ENCODE results near the gene VPS13D.
"Not testable (repeated sequence)": the region's sequence is repeated elsewhere in the genome, so short reads cannot be mapped to it uniquely, and the experiment has no call there.

DNA sequence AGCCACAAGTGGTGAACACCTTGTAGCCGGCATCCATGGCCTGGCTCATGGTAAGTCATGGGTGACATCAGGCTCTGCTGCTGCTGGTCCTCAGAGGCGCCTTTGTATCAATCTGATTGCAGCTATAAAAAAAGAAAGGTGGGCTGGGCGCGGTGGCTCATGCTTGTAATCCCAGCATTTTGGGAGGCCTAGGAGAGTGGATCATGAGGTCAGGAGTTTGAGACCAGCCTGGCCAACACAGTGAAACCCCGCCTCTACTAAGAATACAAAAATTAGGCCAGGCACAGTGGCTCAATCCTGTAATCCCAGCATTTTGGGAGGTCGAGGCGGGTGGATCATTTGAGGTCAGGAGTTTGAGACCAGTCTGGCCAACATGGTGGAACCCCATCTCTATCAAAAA is 226.3 kb downstream of the VPS13D start:
- TF ChIP-seq, protein P1, sequence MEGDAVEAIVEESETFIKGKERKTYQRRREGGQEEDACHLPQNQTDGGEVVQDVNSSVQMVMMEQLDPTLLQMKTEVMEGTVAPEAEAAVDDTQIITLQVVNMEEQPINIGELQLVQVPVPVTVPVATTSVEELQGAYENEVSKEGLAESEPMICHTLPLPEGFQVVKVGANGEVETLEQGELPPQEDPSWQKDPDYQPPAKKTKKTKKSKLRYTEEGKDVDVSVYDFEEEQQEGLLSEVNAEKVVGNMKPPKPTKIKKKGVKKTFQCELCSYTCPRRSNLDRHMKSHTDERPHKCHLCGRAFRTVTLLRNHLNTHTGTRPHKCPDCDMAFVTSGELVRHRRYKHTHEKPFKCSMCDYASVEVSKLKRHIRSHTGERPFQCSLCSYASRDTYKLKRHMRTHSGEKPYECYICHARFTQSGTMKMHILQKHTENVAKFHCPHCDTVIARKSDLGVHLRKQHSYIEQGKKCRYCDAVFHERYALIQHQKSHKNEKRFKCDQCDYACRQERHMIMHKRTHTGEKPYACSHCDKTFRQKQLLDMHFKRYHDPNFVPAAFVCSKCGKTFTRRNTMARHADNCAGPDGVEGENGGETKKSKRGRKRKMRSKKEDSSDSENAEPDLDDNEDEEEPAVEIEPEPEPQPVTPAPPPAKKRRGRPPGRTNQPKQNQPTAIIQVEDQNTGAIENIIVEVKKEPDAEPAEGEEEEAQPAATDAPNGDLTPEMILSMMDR (IDR thresholded peaks at IDR 0.05), result not testable (repeated sequence)
- not testable (repeated sequence) for TF ChIP-seq POLR2A, EP300 (IDR thresholded peaks at IDR 0.05)

Data from ovary (tissue), 3 donors.